BJ (cell line): ENCODE data around the gene ZNF592. TPM values are rescaled to one million over a fixed set of nuclear protein-coding genes. Genes with fewer than 3 reads are reported as not detected.

Source experiments
- CTCF ChIA-PET: fragments of 350-600 bp; formaldehyde crosslinking; extraction: SDS; loops from one replicate; lab custom pipeline; 2021; ENCODE audit warnings: antibody characterized with exemption, inconsistent platforms; lab: Yijun Ruan, JAX
- POLR2A ChIA-PET: fragments of 300-600 bp; sonication (Branson Sonifier 250); formaldehyde crosslinking; extraction: SDS; loops from one replicate; lab custom pipeline; 2021; ENCODE audit warnings: antibody characterized with exemption; lab: Charles Lee
- DNase-seq: peaks from one replicate; pipeline ENCODE4 v3.0.0-alpha.2; 2011; ENCODE audit warnings: low read depth
- H3K27me3 ChIP-seq: 2 replicates; pipeline ENCODE4 v1.6.0; 2011; ENCODE audit warnings: low read length; ENCODE audit not compliant: control insufficient read depth, insufficient read depth
- H3K36me3 ChIP-seq: 2 replicates; pipeline ENCODE4 v1.5.1; 2011; ENCODE audit warnings: low read length; ENCODE audit not compliant: control insufficient read depth, insufficient read depth
- H3K4me3 ChIP-seq: 2 replicates; pipeline ENCODE4 v1.5.1; 2011; ENCODE audit warnings: low read depth, mild to moderate bottlenecking, control low read depth, low read length
- polyA plus RNA-seq: library from polyadenylated mRNA; depleted of rRNA; stranded (reverse); fragments of >200 nt; gene quantifications from 2 replicates; pipeline ENCODE4 v1.2.3, GENCODE V29; 2011
- TF ChIP-seq, protein P1 (sequence below): IDR thresholded peaks from 2 replicates; pipeline ENCODE4 v1.5.1; 2011; ENCODE audit warnings: low read depth, mild to moderate bottlenecking, control low read depth, inconsistent platforms, low read length, moderate library complexity; ENCODE audit not compliant: insufficient read depth

Gene ZNF592
- polyA plus RNA-seq, 1 experiment, result 11.0 TPM

DNA sequence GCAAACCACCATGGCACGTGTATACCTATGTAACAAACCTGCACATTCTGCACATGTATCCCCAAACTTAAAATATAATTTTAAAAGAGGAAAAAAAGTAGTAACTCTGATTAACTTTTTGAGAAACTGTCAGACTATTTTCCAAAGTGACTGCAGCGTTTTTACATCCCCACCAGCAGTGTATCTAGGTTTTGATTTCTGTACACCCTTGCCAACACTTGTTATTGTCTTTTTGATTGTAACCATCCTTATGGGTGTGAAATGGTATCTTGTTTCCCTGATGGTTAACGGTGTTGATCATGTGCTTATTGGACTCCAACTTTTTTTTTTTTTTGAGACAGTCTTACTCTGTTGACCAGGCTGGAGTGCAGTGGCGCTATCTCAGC, 45.8 kb downstream of the ZNF592 start:
- peaks cover 19% of the 10 kb centered on the region for H3K36me3 ChIP-seq
- CTCF ChIA-PET, result no interaction called here
- POLR2A ChIA-PET, result no interaction called here

DNA sequence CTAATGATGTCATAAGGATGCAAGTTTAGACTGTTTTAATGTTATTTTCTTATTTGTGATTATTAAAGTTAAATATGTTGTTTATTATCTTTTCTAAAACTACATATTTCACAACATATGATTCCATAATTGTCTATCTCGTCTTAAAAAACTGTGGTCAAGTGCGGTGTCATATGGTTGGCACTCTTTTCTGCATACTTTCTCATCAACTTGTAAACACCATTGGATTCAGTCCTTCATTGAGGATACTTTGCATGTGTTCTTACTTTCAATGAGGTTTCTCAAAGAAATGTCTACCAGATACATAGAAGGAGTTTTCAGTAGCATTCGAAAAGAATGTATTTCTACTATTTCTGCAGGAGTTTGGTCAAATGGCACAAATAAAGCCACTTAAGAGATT, 46.8 kb downstream of the ZNF592 start:
- H3K4me3 ChIP-seq, result no peak overlapping the region
- no peak for DNase-seq
- no peaks in the 10 kb centered on the region for H3K27me3 ChIP-seq
- CTCF ChIA-PET, result no interaction called here
- peaks cover 26% of the 10 kb centered on the region for H3K36me3 ChIP-seq
- POLR2A ChIA-PET, result no interaction called here
- TF ChIP-seq, protein P1, sequence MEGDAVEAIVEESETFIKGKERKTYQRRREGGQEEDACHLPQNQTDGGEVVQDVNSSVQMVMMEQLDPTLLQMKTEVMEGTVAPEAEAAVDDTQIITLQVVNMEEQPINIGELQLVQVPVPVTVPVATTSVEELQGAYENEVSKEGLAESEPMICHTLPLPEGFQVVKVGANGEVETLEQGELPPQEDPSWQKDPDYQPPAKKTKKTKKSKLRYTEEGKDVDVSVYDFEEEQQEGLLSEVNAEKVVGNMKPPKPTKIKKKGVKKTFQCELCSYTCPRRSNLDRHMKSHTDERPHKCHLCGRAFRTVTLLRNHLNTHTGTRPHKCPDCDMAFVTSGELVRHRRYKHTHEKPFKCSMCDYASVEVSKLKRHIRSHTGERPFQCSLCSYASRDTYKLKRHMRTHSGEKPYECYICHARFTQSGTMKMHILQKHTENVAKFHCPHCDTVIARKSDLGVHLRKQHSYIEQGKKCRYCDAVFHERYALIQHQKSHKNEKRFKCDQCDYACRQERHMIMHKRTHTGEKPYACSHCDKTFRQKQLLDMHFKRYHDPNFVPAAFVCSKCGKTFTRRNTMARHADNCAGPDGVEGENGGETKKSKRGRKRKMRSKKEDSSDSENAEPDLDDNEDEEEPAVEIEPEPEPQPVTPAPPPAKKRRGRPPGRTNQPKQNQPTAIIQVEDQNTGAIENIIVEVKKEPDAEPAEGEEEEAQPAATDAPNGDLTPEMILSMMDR, result no peak

More for the DNA sequence above, 45.8 kb downstream of the ZNF592 start:
- DNase-seq, result no peak
- TF ChIP-seq, protein P1, result no peak
- H3K4me3 ChIP-seq, result no peak overlapping the region
- H3K27me3 ChIP-seq, result no peaks in the 10 kb centered on the region

DNA sequence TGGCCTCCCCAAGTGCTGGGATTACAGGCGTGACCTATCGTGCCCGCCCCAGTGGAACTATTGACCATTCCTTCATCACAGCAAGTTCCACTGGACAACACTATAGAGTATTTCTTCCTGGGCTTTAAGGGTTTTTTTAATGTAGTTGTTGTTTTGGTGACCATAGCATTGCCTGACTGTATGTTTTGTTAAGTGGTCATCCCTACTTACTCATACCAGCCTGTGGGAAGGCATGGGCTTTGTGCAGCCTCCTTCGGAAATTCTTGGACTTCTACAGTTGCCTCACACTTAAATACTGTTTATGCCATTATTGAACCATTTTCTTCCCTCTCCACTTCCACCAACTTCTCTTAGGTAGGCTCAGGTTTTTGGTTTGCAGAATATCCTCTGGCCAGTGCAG, 48.8 kb downstream of the ZNF592 start:
- CTCF ChIA-PET, result interaction anchor here (0.6 kb wide), 1 partner anchor 30 kb away, joined by 4 read pairs; no protein-coding TSS in a partner anchor
- H3K4me3 ChIP-seq, result no peak overlapping the region
- TF ChIP-seq, protein P1, result no peak
- POLR2A ChIA-PET, result no interaction called here
- peaks cover 35% of the 10 kb centered on the region for H3K36me3 ChIP-seq
- no peak for DNase-seq
- H3K27me3 ChIP-seq, result no peaks in the 10 kb centered on the region

DNA sequence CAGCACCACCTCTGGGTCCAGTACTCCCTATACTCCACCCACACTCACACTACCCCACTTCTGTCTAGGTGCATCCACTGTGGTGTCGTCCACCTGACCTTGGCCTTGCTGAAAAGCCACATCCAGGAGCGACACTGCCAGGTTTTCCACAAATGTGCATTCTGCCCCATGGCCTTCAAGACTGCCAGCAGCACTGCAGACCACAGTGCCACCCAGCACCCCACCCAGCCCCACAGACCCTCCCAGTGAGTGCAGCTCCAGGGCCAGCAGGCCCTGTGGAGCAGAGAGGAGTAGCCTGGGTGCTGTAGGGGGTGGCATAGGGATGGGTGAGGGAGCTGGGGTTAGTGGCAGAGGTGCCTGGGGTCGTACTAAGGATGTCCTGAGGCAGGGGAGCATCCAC, 49.4 kb downstream of the ZNF592 start:
- no peak overlapping the region for H3K4me3 ChIP-seq

DNA sequence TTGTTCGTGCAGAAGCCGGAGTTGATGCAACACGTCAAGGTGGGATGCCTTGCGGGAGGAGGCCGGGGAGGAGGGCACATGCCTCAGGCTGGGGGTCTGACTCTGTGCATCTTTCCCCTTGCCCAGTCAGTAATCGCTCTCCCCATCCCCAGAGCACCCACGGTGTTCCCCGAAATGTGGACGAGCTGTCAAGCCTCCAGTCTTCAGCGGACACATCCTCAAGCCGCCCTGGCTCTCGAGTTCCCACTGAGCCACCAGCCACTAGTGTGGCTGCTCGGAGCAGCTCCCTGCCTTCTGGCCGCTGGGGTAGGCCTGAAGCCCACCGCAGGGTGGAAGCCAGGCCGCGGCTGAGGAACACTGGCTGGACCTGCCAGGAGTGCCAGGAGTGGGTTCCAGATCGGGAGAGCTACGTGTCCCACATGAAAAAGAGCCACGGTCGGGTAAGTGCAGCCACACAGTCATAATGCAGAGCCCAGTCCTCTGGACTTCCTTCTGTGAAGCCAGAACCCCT, 50.1 kb downstream of the ZNF592 start:
- CTCF ChIA-PET, result no interaction called here
- POLR2A ChIA-PET, result no interaction called here
- Histone ChIP-seq H3K36me3 (peaks cover 34% of the 10 kb centered on the region), H3K4me3 (no peak overlapping the region), H3K27me3 (no peaks in the 10 kb centered on the region)
- no peak for DNase-seq
- TF ChIP-seq, protein P1, result no peak

More for the DNA sequence above, 49.4 kb downstream of the ZNF592 start:
- TF ChIP-seq, protein P1, result no peak
- no peaks in the 10 kb centered on the region for H3K27me3 ChIP-seq
- H3K36me3 ChIP-seq, result peaks cover 34% of the 10 kb centered on the region
- ChIA-PET POLR2A (no interaction called here), CTCF (no interaction called here)
- no peak for DNase-seq
